ENCODE results near the gene CDHR2.

Gene CDHR2

GRCh38 chr5:176533894-176534611 is 15.1 kb upstream of the CDHR2 start:
- no peaks in the 10 kb centered on the region for H3K27me3 ChIP-seq (ENCODE audit: control insufficient read depth in 5 of 5, insufficient read depth in 4 of 5, low read length in 5 of 5)
- peaks cover 24 to 65% (median 48%) of the 10 kb centered on the region in 5 donors for H3K4me1 ChIP-seq (ENCODE audit: control insufficient read depth in 5 of 5, insufficient read depth in 5 of 5, low read length in 5 of 5)
- peaks cover 0 to 26% (median 24%) of the 10 kb centered on the region in 5 donors for H3K36me3 ChIP-seq (ENCODE audit: control insufficient read depth in 5 of 5, insufficient read depth in 5 of 5, low read length in 5 of 5)
- peak overlapping the region in 3 of 5 donors; percentile 28 to 94 (median 39) for H3K4me3 ChIP-seq (ENCODE audit: low read depth in 1 of 5, low read length in 5 of 5)
- peak overlapping the region; percentile 98 for H3K27ac ChIP-seq (ENCODE audit: low read depth, low read length)
- no peaks in the 10 kb centered on the region for H3K9me3 ChIP-seq (ENCODE audit: control insufficient read depth in 5 of 5, low read length in 5 of 5)
- peak overlapping the region in 3 of 5 donors; percentile 14 to 72 (median 56) for H3K9ac ChIP-seq (ENCODE audit: low read length in 5 of 5)

GRCh38 chr5:176534640-176535039 is 14.5 kb upstream of the CDHR2 start:
- H3K4me3 ChIP-seq (ENCODE audit: low read depth in 1 of 5, low read length in 5 of 5) = peak overlapping the region in 3 of 5 donors; percentile 11 to 94 (median 28)
- H3K9ac ChIP-seq (ENCODE audit: low read length in 5 of 5) = peak overlapping the region in 3 of 5 donors; percentile 14 to 85 (median 72)
- H3K4me1 ChIP-seq (ENCODE audit: control insufficient read depth in 5 of 5, insufficient read depth in 5 of 5, low read length in 5 of 5) = peaks cover 24 to 64% (median 45%) of the 10 kb centered on the region in 5 donors
- H3K9me3 ChIP-seq (ENCODE audit: control insufficient read depth in 5 of 5, low read length in 5 of 5) = no peaks in the 10 kb centered on the region
- peak overlapping the region; percentile 98 for H3K27ac ChIP-seq (ENCODE audit: low read depth, low read length)
- H3K36me3 ChIP-seq (ENCODE audit: control insufficient read depth in 5 of 5, insufficient read depth in 5 of 5, low read length in 5 of 5) = peaks cover 0 to 20% (median 18%) of the 10 kb centered on the region in 5 donors
- H3K27me3 ChIP-seq (ENCODE audit: control insufficient read depth in 5 of 5, insufficient read depth in 4 of 5, low read length in 5 of 5) = no peaks in the 10 kb centered on the region

GRCh38 chr5:176535101-176535663 is 14.0 kb upstream of the CDHR2 start:
- peaks cover 0 to 17% (median 16%) of the 10 kb centered on the region in 5 donors for H3K36me3 ChIP-seq (ENCODE audit: control insufficient read depth in 5 of 5, insufficient read depth in 5 of 5, low read length in 5 of 5)
- no peaks in the 10 kb centered on the region for H3K27me3 ChIP-seq (ENCODE audit: control insufficient read depth in 5 of 5, insufficient read depth in 4 of 5, low read length in 5 of 5)
- peak overlapping the region; percentile 75 to 98 (median 92) for H3K4me3 ChIP-seq (ENCODE audit: low read depth in 1 of 5, low read length in 5 of 5)
- H3K4me1 ChIP-seq (ENCODE audit: control insufficient read depth in 5 of 5, insufficient read depth in 5 of 5, low read length in 5 of 5) = peaks cover 24 to 62% (median 45%) of the 10 kb centered on the region in 5 donors
- H3K9me3 ChIP-seq (ENCODE audit: control insufficient read depth in 5 of 5, low read length in 5 of 5) = no peaks in the 10 kb centered on the region
- peak overlapping the region in 4 of 5 donors; percentile 17 to 94 (median 82) for H3K9ac ChIP-seq (ENCODE audit: low read length in 5 of 5)
- peak overlapping the region; percentile 98 for H3K27ac ChIP-seq (ENCODE audit: low read depth, low read length)

GRCh38 chr5:176535664-176536131 is 13.4 kb upstream of the CDHR2 start:
- Histone ChIP-seq H3K9me3 (ENCODE audit: control insufficient read depth in 5 of 5, low read length in 5 of 5) (no peaks in the 10 kb centered on the region), H3K9ac (ENCODE audit: low read length in 5 of 5) (peak overlapping the region; percentile 17 to 94 (median 85)), H3K4me3 (ENCODE audit: low read depth in 1 of 5, low read length in 5 of 5) (peak overlapping the region; percentile 75 to 98 (median 92)), H3K27me3 (ENCODE audit: control insufficient read depth in 5 of 5, insufficient read depth in 4 of 5, low read length in 5 of 5) (no peaks in the 10 kb centered on the region), H3K4me1 (ENCODE audit: control insufficient read depth in 5 of 5, insufficient read depth in 5 of 5, low read length in 5 of 5) (peaks cover 24 to 58% (median 45%) of the 10 kb centered on the region in 5 donors), H3K36me3 (ENCODE audit: control insufficient read depth in 5 of 5, insufficient read depth in 5 of 5, low read length in 5 of 5) (peaks cover 0 to 14% (median 12%) of the 10 kb centered on the region in 5 donors), H3K27ac (ENCODE audit: low read depth, low read length) (peak overlapping the region; percentile 98)

GRCh38 chr5:176536132-176536901 is 12.8 kb upstream of the CDHR2 start:
- H3K4me3 ChIP-seq (ENCODE audit: low read depth in 1 of 5, low read length in 5 of 5) = peak overlapping the region; percentile 75 to 98 (median 92)
- H3K9ac ChIP-seq (ENCODE audit: low read length in 5 of 5) = peak overlapping the region; percentile 17 to 94 (median 85)
- peaks cover 0 to 8% (median 6%) of the 10 kb centered on the region in 5 donors for H3K36me3 ChIP-seq (ENCODE audit: control insufficient read depth in 5 of 5, insufficient read depth in 5 of 5, low read length in 5 of 5)
- H3K9me3 ChIP-seq (ENCODE audit: control insufficient read depth in 5 of 5, low read length in 5 of 5) = no peaks in the 10 kb centered on the region
- no peaks in the 10 kb centered on the region for H3K27me3 ChIP-seq (ENCODE audit: control insufficient read depth in 5 of 5, insufficient read depth in 4 of 5, low read length in 5 of 5)
- peak overlapping the region; percentile 98 for H3K27ac ChIP-seq (ENCODE audit: low read depth, low read length)
- H3K4me1 ChIP-seq (ENCODE audit: control insufficient read depth in 5 of 5, insufficient read depth in 5 of 5, low read length in 5 of 5) = peaks cover 26 to 60% (median 47%) of the 10 kb centered on the region in 5 donors

- H3K36me3 ChIP-seq (ENCODE audit: control insufficient read depth in 5 of 5, insufficient read depth in 5 of 5, low read length in 5 of 5) = peaks cover 0 to under 1% (median 0%) of the 10 kb centered on the region in 5 donors
- no peaks in the 10 kb centered on the region for H3K9me3 ChIP-seq (ENCODE audit: control insufficient read depth in 5 of 5, low read length in 5 of 5)
- H3K4me3 ChIP-seq (ENCODE audit: low read depth in 1 of 5, low read length in 5 of 5) = peak within 1 kb of the TSS; percentile 85 to 98 (median 94)
- H3K27me3 ChIP-seq (ENCODE audit: control insufficient read depth in 5 of 5, insufficient read depth in 4 of 5, low read length in 5 of 5) = no peaks in the 10 kb centered on the region
- peaks cover 26 to 63% (median 54%) of the 10 kb centered on the region in 5 donors for H3K4me1 ChIP-seq (ENCODE audit: control insufficient read depth in 5 of 5, insufficient read depth in 5 of 5, low read length in 5 of 5)
- H3K27ac ChIP-seq (ENCODE audit: low read depth, low read length) = peak within 1 kb of the TSS; percentile 98
- H3K9ac ChIP-seq (ENCODE audit: low read length in 5 of 5) = peak within 1 kb of the TSS; percentile 75 to 94 (median 94)
Observed at GRCh38 chr5:176536902-176537553, 12.1 kb upstream of the CDHR2 start, which contains the start of gene RNF44. TSS of gene RNF44 (minus strand) at chr5:176537402. CDS start at chr5:176532472, 4,930 bp downstream.

GRCh38 chr5:176537554-176538229 is 11.4 kb upstream of the CDHR2 start:
- peak overlapping the region; percentile 98 for H3K27ac ChIP-seq (ENCODE audit: low read depth, low read length)
- peaks cover 26 to 67% (median 60%) of the 10 kb centered on the region in 5 donors for H3K4me1 ChIP-seq (ENCODE audit: control insufficient read depth in 5 of 5, insufficient read depth in 5 of 5, low read length in 5 of 5)
- no peaks in the 10 kb centered on the region for H3K27me3 ChIP-seq (ENCODE audit: control insufficient read depth in 5 of 5, insufficient read depth in 4 of 5, low read length in 5 of 5)
- no peaks in the 10 kb centered on the region for H3K36me3 ChIP-seq (ENCODE audit: control insufficient read depth in 5 of 5, insufficient read depth in 5 of 5, low read length in 5 of 5)
- H3K9me3 ChIP-seq (ENCODE audit: control insufficient read depth in 5 of 5, low read length in 5 of 5) = no peaks in the 10 kb centered on the region
- peak overlapping the region; percentile 75 to 94 (median 94) for H3K9ac ChIP-seq (ENCODE audit: low read length in 5 of 5)
- peak overlapping the region; percentile 85 to 98 (median 94) for H3K4me3 ChIP-seq (ENCODE audit: low read depth in 1 of 5, low read length in 5 of 5)

- Histone ChIP-seq H3K36me3 (ENCODE audit: control insufficient read depth in 5 of 5, insufficient read depth in 5 of 5, low read length in 5 of 5) (no peaks in the 10 kb centered on the region), H3K9ac (ENCODE audit: low read length in 5 of 5) (peak overlapping the region in 3 of 5 donors; percentile 27 to 94 (median 48)), H3K27ac (ENCODE audit: low read depth, low read length) (peak overlapping the region; percentile 98), H3K9me3 (ENCODE audit: control insufficient read depth in 5 of 5, low read length in 5 of 5) (no peaks in the 10 kb centered on the region), H3K4me1 (ENCODE audit: control insufficient read depth in 5 of 5, insufficient read depth in 5 of 5, low read length in 5 of 5) (peaks cover 22 to 60% (median 56%) of the 10 kb centered on the region in 5 donors), H3K4me3 (ENCODE audit: low read depth in 1 of 5, low read length in 5 of 5) (peak overlapping the region; percentile 44 to 98 (median 92)), H3K27me3 (ENCODE audit: control insufficient read depth in 5 of 5, insufficient read depth in 4 of 5, low read length in 5 of 5) (no peaks in the 10 kb centered on the region)
Observed at GRCh38 chr5:176538230-176538988, 10.7 kb upstream of the CDHR2 start.
